GM12878 (cell line): Measurements from ENCODE around the gene TNP2. TPM values are rescaled to one million over a fixed set of nuclear protein-coding genes. Genes with fewer than 3 reads are reported as not detected.

Experiments used
- ATAC-seq: fragments of 200-7000 bp; cut with Tn5 transposase; 3 replicates; pipeline ENCODE4 v1.9.1; 2020; ENCODE audit warnings: mild to moderate bottlenecking, moderate library complexity
- BruUV-seq: library from RNA; stranded (reverse); fragments of 400-500 nt; replicated peaks from 2 replicates; lab custom pipeline; 2021; lab: Mats Ljungman, UMichigan
- CTCF ChIA-PET: fragments of 300-600 bp; sonication (Branson Sonifier 250); formaldehyde crosslinking; extraction: SDS; loops from one replicate; lab custom pipeline; 2021; ENCODE audit warnings: inconsistent platforms; lab: Yijun Ruan, JAX
- POLR2A ChIA-PET: fragments of 350-600 bp; formaldehyde crosslinking; extraction: SDS; loops from one replicate; lab custom pipeline; 2021; ENCODE audit warnings: inconsistent platforms; lab: Charles Lee
- RAD21 ChIA-PET: fragments of 300-600 bp; sonication (Branson Sonifier 250); formaldehyde crosslinking; loops from one replicate; lab custom pipeline; 2023; ENCODE audit warnings: antibody characterized with exemption; ENCODE audit not compliant: unreplicated experiment; lab: Charles Lee
- SMC1A ChIA-PET: fragments of 300-600 bp; sonication (Branson Sonifier 250); formaldehyde crosslinking; loops from one replicate; lab custom pipeline; 2023; ENCODE audit not compliant: unreplicated experiment, uncharacterized antibody; lab: Charles Lee
- DNase-seq: peaks from one replicate; pipeline ENCODE4 v3.0.0-alpha.2; 2011; ENCODE audit warnings: low read depth, low spot score
- FAIRE-seq: peaks from 3 replicates; lab custom pipeline; 2011; peaks lifted over from hg19 to GRCh38; lab: Jason Lieb, UNC
- H2AFZ ChIP-seq: 2 replicates; pipeline ENCODE4 v1.6.0; 2011; ENCODE audit warnings: low read depth, low read length, control low read depth; ENCODE audit not compliant: control insufficient read depth
- H3K27ac ChIP-seq: 2 replicates; pipeline ENCODE4 v1.5.1; 2011; ENCODE audit warnings: control low read depth; ENCODE audit not compliant: control insufficient read depth, insufficient read depth
- H3K27me3 ChIP-seq, 2 experiments: replicated peaks in 1 of 2; 2 replicates each; pipeline versions ENCODE4 v1.6.0 to v1.6.1; 2011; ENCODE audit warnings: low read length in 1 of 2; ENCODE audit not compliant: control insufficient read depth in 2 of 2, insufficient read depth in 2 of 2
- H3K36me3 ChIP-seq, 2 experiments: 2 replicates each; pipeline ENCODE4 v1.5.1; 2011; ENCODE audit warnings: low read length in 1 of 2; ENCODE audit not compliant: control insufficient read depth in 2 of 2, insufficient read depth in 2 of 2
- H3K4me1 ChIP-seq: 2 replicates; pipeline ENCODE4 v1.6.1; 2011; ENCODE audit warnings: mild to moderate bottlenecking, low read length, moderate library complexity, mixed read lengths; ENCODE audit not compliant: control insufficient read depth, insufficient read depth
- H3K4me2 ChIP-seq: 2 replicates; pipeline ENCODE4 v1.6.0; 2011; ENCODE audit warnings: control low read depth; ENCODE audit not compliant: control insufficient read depth, insufficient read depth
- H3K4me3 ChIP-seq: fragments of 200-600 bp; sonication (generic); 2 replicates; pipeline ENCODE4 v1.5.1; 2016
- H3K79me2 ChIP-seq: 2 replicates; pipeline ENCODE4 v1.6.0; 2011; ENCODE audit warnings: low read length; ENCODE audit not compliant: control insufficient read depth, insufficient read depth
- H3K9ac ChIP-seq: 2 replicates; pipeline ENCODE4 v1.8.0; 2011; ENCODE audit warnings: low read length, control low read depth, mixed read lengths; ENCODE audit not compliant: control insufficient read depth, insufficient read depth
- H3K9me3 ChIP-seq: replicated peaks from 3 replicates; pipeline ENCODE4 v1.5.1; 2011; ENCODE audit warnings: mild to moderate bottlenecking, low read length; ENCODE audit not compliant: control insufficient read depth, insufficient read depth
- H4K20me1 ChIP-seq: 2 replicates; pipeline ENCODE4 v1.6.0; 2011; ENCODE audit not compliant: control insufficient read depth, insufficient read depth
- CREM ChIP-seq: IDR thresholded peaks from 2 replicates; pipeline ENCODE4 v1.6.1; 2014; ENCODE audit warnings: antibody characterized with exemption, low read depth
- POLR2A ChIP-seq: IDR thresholded peaks from 2 replicates; pipeline ENCODE4 v1.6.1; 2011; ENCODE audit warnings: low read depth, mild to moderate bottlenecking, low read length
- RAD21 ChIP-seq: IDR thresholded peaks from 2 replicates; pipeline ENCODE4 v1.6.1; 2011; ENCODE audit warnings: mild to moderate bottlenecking, low read depth, low read length, moderate library complexity; ENCODE audit not compliant: insufficient read depth
- SRF ChIP-seq, 2 experiments: IDR thresholded peaks; 2 replicates each; pipeline ENCODE4 v1.6.1; 2011; ENCODE audit warnings: low read depth in 2 of 2, low read length in 2 of 2, mild to moderate bottlenecking in 1 of 2, moderate library complexity in 1 of 2
- USF2 ChIP-seq: IDR thresholded peaks from 2 replicates; pipeline ENCODE4 v1.6.1; 2011; ENCODE audit warnings: low read depth, low read length, improper control_type of control experiment, borderline replicate concordance
- ZNF274 ChIP-seq: IDR thresholded peaks from one replicate; pipeline ENCODE4 v1.8.0; 2011; ENCODE audit not compliant: insufficient read length, insufficient read depth
- ZNF384 ChIP-seq: IDR thresholded peaks from 2 replicates; pipeline ENCODE4 v1.6.1; 2012; ENCODE audit warnings: low read depth, mild to moderate bottlenecking, low read length, improper control_type of control experiment, borderline replicate concordance
- WGBS: methylation state at CpG from one replicate; pipeline ENCODE4 v1.1.6; 2016; ENCODE audit warnings: low lambda C conversion rate; ENCODE audit not compliant: insufficient replicate concordance, insufficient coverage; ENCODE audit errors: missing lambda C conversion rate; 5-methylcytosine and 5-hydroxymethylcytosine counted together
- in situ Hi-C: fragments of 300-500 bp; cut with MboI; formaldehyde crosslinking; loops from 9 replicates; pipeline ENCODE4 v1.14.3; 2018; ENCODE audit warnings: mixed read lengths
- intact Hi-C: fragments of 100-400 bp; cut with micrococcal nuclease; formaldehyde crosslinking; loops from one replicate; pipeline ENCODE4 v1.14.2; 2022; ENCODE audit not compliant: unreplicated experiment
- polyA plus RNA-seq, 11 experiments: library from polyadenylated mRNA; depleted of rRNA in 4 of 11; unstranded in 6 of 11; stranded (reverse) in 5 of 11; fragments of >200 nt; fragmentation: Nextera tagmentation in 4 of 11; fragmentation: Illumina TruSeq in 1 of 11; extraction: Ambion mirVana in 4 of 11; extraction: Trizol in 1 of 11; gene quantifications; 1 replicate in 1 of 11; 2 replicates in 10 of 11; pipeline versions ENCODE4 v1.2.1 to v1.2.3, GENCODE V29; 2011 to 2016; ENCODE audit warnings: inconsistent platforms in 2 of 11, missing spikeins in 2 of 11, low read depth in 1 of 11
- total RNA-seq, 4 experiments: library from RNA; depleted of rRNA in 3 of 4; stranded (reverse); fragments of >200 nt in 3 of 4; fragmentation: Illumina TruSeq in 1 of 4; extraction: Trizol in 1 of 4; gene quantifications; 2 replicates each; pipeline versions ENCODE4 v1.2.1 to v1.2.3, GENCODE V29; 2013 to 2021
- TF ChIP-seq, protein P1 (sequence below): IDR thresholded peaks from 2 replicates; pipeline ENCODE4 v1.6.1; 2011; ENCODE audit warnings: low read depth, mild to moderate bottlenecking, low read length, moderate library complexity, borderline replicate concordance; ENCODE audit errors: extremely low read depth

TNP2 gene
- total and polyA plus RNA-seq, 10 of the 15 experiments (the other 5 are each of a cell fraction or from before 2014, with no cell fraction given): not detected

- no peak for TF ChIP-seq SRF (IDR thresholded peaks at IDR 0.05; ENCODE audit: low read depth in 2 of 2, low read length in 2 of 2)
- TF ChIP-seq, protein P1, sequence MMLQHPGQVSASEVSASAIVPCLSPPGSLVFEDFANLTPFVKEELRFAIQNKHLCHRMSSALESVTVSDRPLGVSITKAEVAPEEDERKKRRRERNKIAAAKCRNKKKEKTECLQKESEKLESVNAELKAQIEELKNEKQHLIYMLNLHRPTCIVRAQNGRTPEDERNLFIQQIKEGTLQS: no peak
- TF ChIP-seq POLR2A: no peak
- TF ChIP-seq USF2: no peak
- TF ChIP-seq RAD21: no peak
- TF ChIP-seq ZNF384: no peak
- no peak for TF ChIP-seq ZNF274
- no peak for TF ChIP-seq CREM
- H3K4me3 ChIP-seq: no peak overlapping the region
- no peaks in the 10 kb centered on the region for H3K9me3 ChIP-seq
- no peak overlapping the region for H3K4me2 ChIP-seq
- RAD21 ChIA-PET: interaction anchor here (1.1 to 1.2 kb wide), 2 partner anchors 23 to 25 kb away, joined by 3 read pairs; no protein-coding TSS in a partner anchor
- H3K79me2 ChIP-seq: no peaks in the 10 kb centered on the region
- POLR2A ChIA-PET: no interaction called here
- H3K9ac ChIP-seq: no peak overlapping the region
- WGBS: 85% methylated on average over 5 of the region's 5 CpGs
- no peaks in the 10 kb centered on the region for H4K20me1 ChIP-seq
- in situ Hi-C loops (no loop called here), intact Hi-C loops (no loop called here)
- FAIRE-seq: no peak
- DNase-seq: no peak
- CTCF ChIA-PET: no interaction called here
- no TSS peak for BruUV-seq
- no peaks in the 10 kb centered on the region for H3K36me3 ChIP-seq
- no peak overlapping the region for H2AFZ ChIP-seq
- ATAC-seq: no peak
- H3K27me3 ChIP-seq: no peaks in the 10 kb centered on the region
- no peak overlapping the region for H3K27ac ChIP-seq
- SMC1A ChIA-PET: interaction anchor here (0.7 to 2.0 kb wide), 4 partner anchors 17 to 26 kb away, joined by 3 to 7 read pairs (median 4); no protein-coding TSS in a partner anchor
- H3K4me1 ChIP-seq: peaks cover 44% of the 10 kb centered on the region
These were observed 39.7 kb downstream of the TNP2 start for GRCh38 chr16:11229432-11229831.
